ENCODE results near the gene KCND3. TPM values are rescaled to one million over a fixed set of nuclear protein-coding genes. Genes with fewer than 3 reads are reported as not detected.
A peak's percentile ranks its signal among the peaks of the same experiment; 100 is the strongest.
"Not testable (repeated sequence)": the region's sequence is repeated elsewhere in the genome, so short reads cannot be mapped to it uniquely, and the experiment has no call there.

Gene KCND3
- total RNA-seq, 1 experiment from 2014 or later = 0.10 TPM

DNA sequence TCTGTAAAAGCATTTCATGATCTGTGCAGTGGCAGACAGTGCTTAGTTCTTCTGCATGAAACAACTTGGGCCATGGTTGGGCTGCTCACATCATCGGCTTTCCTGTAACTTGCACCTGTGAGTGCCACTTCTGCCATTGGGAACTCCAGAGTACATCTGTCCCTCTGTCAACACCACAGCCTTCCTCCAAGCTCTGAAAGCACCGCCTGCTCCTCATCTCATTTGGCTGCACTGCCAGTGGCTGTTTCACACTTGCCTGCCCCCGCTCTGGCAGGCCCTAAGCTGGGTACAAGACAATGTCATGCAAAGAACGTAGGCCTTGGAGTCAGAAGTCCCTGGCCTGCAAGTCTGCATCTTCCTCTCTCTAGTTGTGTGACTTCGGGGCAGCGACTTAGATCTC lies 187.4 kb downstream of the KCND3 start:
- in situ Hi-C loops (cut with HindIII; ENCODE audit: low sequenced_read_pairs) = no loop called here
- no peak for DNase-seq (ENCODE audit: low spot score)

GRCh38 chr1:111801071-111801850 lies 188.2 kb downstream of the KCND3 start:
- DNase-seq (ENCODE audit: low spot score) = peak; percentile 91
- in situ Hi-C loops (cut with HindIII; ENCODE audit: low sequenced_read_pairs) = no loop called here

DNA sequence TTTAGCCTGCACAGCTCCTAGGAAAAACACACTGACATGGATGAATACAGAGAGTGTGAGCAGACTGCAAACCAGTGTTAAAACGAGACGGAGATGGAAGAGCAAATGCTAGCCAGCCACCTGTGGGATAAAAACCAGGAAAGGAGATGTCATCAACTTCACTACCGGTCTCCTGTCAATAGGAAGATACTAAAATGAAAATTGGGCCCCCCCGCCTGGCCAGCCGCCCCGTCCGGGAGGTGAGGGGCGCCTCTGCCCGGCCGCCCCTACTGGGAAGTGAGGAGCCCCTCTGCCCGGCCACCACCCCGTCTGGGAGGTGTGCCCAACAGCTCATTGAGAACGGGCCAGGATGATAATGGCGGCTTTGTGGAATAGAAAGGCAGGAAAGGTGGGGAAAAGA lies 189.7 kb downstream of the KCND3 start:
- DNase-seq (ENCODE audit: low spot score); in situ Hi-C loops (cut with HindIII; ENCODE audit: low sequenced_read_pairs): not testable (repeated sequence)

GRCh38 chr1:111798580-111798979 lies 190.9 kb downstream of the KCND3 start:
- in situ Hi-C loops (cut with HindIII; ENCODE audit: low sequenced_read_pairs) = no loop called here

GRCh38 chr1:111795401-111795800 lies 194.1 kb downstream of the KCND3 start:
- no peak for DNase-seq (ENCODE audit: low spot score)
- in situ Hi-C loops (cut with HindIII; ENCODE audit: low sequenced_read_pairs) = no loop called here

More at GRCh38 chr1:111798580-111798979, 190.9 kb downstream of the KCND3 start:
- DNase-seq (ENCODE audit: low spot score) = no peak

DNA sequence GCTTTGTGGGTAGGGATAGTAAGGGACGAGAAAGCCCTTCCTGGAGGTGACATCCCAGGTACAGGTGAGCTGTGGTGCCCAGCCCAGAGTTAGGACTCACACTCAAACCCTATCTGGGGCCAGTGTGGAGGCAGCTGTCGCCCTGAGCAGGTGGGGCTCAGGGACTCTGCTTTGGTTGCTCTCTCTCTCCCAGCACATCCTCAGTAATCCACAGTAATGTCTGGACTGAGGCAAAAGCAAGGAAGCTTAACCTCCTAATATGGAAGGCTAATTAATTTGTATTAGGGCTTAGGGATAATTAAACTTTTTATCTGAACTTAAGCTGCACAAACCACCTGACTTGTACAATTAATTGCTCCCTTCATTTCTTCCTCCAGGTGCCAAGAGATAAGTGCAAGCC lies 195.5 kb downstream of the KCND3 start:
- no peak for DNase-seq (ENCODE audit: low spot score)
- in situ Hi-C loops (cut with HindIII; ENCODE audit: low sequenced_read_pairs) = no loop called here

- DNase-seq (ENCODE audit: low spot score) = no peak
- in situ Hi-C loops (cut with HindIII; ENCODE audit: low sequenced_read_pairs) = no loop called here
Observed at GRCh38 chr1:111792249-111792648, 197.2 kb downstream of the KCND3 start.

DNA sequence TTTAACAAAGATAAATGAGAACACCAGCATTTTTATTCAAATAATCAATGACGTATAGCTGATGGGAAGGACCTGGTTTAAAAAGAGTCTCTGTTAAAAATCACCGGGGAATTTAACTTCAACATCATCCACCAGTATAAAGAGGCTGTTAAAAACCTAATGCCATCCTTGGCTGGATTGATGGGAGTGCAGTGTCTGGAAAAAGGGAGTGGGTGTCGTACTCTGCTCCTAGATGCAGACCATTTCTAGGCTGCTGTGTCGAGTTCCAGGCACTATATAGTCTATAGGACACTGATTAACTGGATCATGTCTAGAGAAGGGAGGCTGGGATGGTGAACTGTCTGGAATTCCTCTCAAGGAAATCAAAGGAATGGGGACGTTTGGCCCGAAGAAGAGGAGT lies 197.7 kb downstream of the KCND3 start:
- in situ Hi-C loops (cut with HindIII; ENCODE audit: low sequenced_read_pairs) = no loop called here

GRCh38 chr1:111789666-111790316 lies 199.7 kb downstream of the KCND3 start:
- DNase-seq (ENCODE audit: low spot score) = peak; percentile 47
- in situ Hi-C loops (cut with HindIII; ENCODE audit: low sequenced_read_pairs) = no loop called here

More for the DNA sequence above, 197.7 kb downstream of the KCND3 start:
- DNase-seq (ENCODE audit: low spot score) = no peak

DNA sequence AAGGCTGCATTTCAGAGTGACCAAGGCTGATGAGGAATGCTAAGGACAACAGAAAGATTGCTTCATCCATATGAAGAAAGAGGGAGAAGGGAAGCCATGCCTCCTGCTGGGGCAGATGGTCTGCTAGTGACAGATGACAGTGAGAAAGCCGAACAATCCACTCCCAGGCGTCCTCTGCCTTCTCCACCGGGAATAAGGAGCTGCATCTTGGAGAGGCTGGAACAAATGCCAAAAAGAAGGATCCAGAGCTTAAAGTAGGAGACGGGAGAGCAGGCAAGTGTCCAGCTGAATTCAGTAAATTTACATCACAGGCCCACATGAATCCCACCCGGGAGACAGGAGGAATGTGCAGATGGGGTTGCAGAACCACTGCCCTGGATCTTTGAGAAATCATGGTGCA lies 200.3 kb downstream of the KCND3 start:
- DNase-seq (ENCODE audit: low spot score) = peak; percentile 56
- in situ Hi-C loops (cut with HindIII; ENCODE audit: low sequenced_read_pairs) = no loop called here

DNA sequence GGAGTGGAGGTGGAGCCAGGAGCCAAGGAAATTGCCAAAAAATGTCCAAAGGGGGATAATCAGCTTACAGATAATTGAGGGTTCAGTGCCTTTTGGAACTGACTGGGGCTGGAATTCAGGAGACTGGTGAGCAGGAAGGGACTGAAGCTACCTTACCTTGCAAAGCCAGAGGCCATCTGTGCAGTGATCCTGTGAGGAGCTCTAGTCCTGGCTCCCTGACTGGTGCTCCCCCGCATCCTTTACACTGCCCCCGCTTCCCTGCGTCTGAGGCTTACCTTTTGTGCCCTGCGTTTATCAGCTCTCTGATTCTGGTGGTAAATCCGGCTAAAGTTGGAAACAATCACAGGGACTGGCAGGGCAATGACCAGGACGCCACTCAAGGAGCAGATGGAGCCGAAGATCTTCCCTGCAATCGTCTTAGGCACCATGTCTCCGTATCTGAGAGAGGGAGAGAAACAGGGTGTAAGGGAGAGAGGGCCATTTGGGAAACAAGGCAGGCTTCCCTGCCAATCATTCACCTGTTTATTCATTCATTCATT lies 202.7 kb downstream of the KCND3 start:
- DNase-seq (ENCODE audit: low spot score) = peak; percentile 80
- in situ Hi-C loops (cut with HindIII; ENCODE audit: low sequenced_read_pairs) = no loop called here

GRCh38 chr1:111784273-111784901 lies 205.1 kb downstream of the KCND3 start:
- DNase-seq (ENCODE audit: low spot score) = no peak
- in situ Hi-C loops (cut with HindIII; ENCODE audit: low sequenced_read_pairs) = no loop called here

- in situ Hi-C loops (cut with HindIII; ENCODE audit: low sequenced_read_pairs) = no loop called here
- DNase-seq (ENCODE audit: low spot score) = no peak
Observed at GRCh38 chr1:111779546-111779945, 209.9 kb downstream of the KCND3 start.

GRCh38 chr1:111778541-111779051 lies 210.9 kb downstream of the KCND3 start:
- in situ Hi-C loops (cut with HindIII; ENCODE audit: low sequenced_read_pairs) = no loop called here
- no peak for DNase-seq (ENCODE audit: low spot score)

- in situ Hi-C loops (cut with HindIII; ENCODE audit: low sequenced_read_pairs) = no loop called here
- DNase-seq (ENCODE audit: low spot score) = no peak
Observed at GRCh38 chr1:111778066-111778465, 211.4 kb downstream of the KCND3 start.

- in situ Hi-C loops (cut with HindIII; ENCODE audit: low sequenced_read_pairs) = no loop called here
Observed at GRCh38 chr1:111777301-111777700, 212.2 kb downstream of the KCND3 start.

GRCh38 chr1:111776861-111777260 lies 212.6 kb downstream of the KCND3 start:
- in situ Hi-C loops (cut with HindIII; ENCODE audit: low sequenced_read_pairs) = no loop called here
- no peak for DNase-seq (ENCODE audit: low spot score)

More at GRCh38 chr1:111777301-111777700, 212.2 kb downstream of the KCND3 start:
- no peak for DNase-seq (ENCODE audit: low spot score)

DNA sequence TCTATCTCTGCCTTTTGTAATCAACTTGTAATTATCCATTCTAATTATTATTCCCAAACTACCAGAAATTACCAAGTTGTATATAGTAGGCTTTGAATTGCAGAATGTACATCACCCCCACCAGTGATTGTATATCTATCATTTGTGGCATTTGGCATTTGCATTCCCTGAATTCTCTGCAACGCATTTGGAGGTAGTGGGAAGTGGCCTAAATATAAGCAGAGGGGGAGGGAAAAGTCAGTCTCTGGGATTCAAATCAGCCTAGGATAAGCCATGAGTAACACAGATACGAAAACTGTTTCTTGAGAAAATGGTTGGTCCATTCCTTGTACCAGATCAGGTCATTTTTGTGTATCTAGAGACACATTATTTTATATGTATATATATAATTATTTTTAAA lies 213.1 kb downstream of the KCND3 start:
- DNase-seq (ENCODE audit: low spot score) = no peak
- in situ Hi-C loops (cut with HindIII; ENCODE audit: low sequenced_read_pairs) = no loop called here

- in situ Hi-C loops (cut with HindIII; ENCODE audit: low sequenced_read_pairs) = no loop called here
- no peak for DNase-seq (ENCODE audit: low spot score)
Observed at GRCh38 chr1:111775966-111776365, 213.5 kb downstream of the KCND3 start.

GRCh38 chr1:111770916-111771315 lies 218.6 kb downstream of the KCND3 start:
- in situ Hi-C loops (cut with HindIII; ENCODE audit: low sequenced_read_pairs) = no loop called here
- no peak for DNase-seq (ENCODE audit: low spot score)
